HepG2 (cell line): ENCODE measurements around the gene MAN2A2.

ENCODE experiments used
- ATF7 ChIP-seq, 2 experiments: fragments of 450-650 bp in 1 of 2; sonication (generic) in 1 of 2; formaldehyde crosslinking in 1 of 2; IDR thresholded peaks; 2 replicates each; pipeline versions ENCODE4 v1.4.0 to v1.6.1; 2016 to 2020; ENCODE audit warnings: antibody characterized with exemption in 1 of 2, mild to moderate bottlenecking in 1 of 2, missing genetic modification reagents in 1 of 2
- HCFC1 ChIP-seq: fragments of 150-350 bp; IDR thresholded peaks from 2 replicates; pipeline ENCODE4 v1.6.1; 2014; ENCODE audit warnings: low read depth, low read length
- ONECUT2 ChIP-seq: sonication (generic); formaldehyde crosslinking; IDR thresholded peaks from 2 replicates; pipeline ENCODE4 v1.4.0; 2020; ENCODE audit warnings: missing genetic modification reagents
- SRF ChIP-seq: IDR thresholded peaks from 2 replicates; pipeline ENCODE4 v1.6.1; 2011; ENCODE audit warnings: mild to moderate bottlenecking, low read depth, low read length, moderate library complexity
- ZBTB1 ChIP-seq: sonication (generic); formaldehyde crosslinking; IDR thresholded peaks from 2 replicates; pipeline ENCODE4 v1.4.0; 2020; ENCODE audit warnings: missing genetic modification reagents, borderline replicate concordance
- ZKSCAN5 ChIP-seq: sonication (generic); formaldehyde crosslinking; IDR thresholded peaks from 2 replicates; pipeline ENCODE4 v1.5.1; 2020; ENCODE audit warnings: mild to moderate bottlenecking, missing genetic modification reagents
- TF ChIP-seq, protein P1 (sequence below): sonication (generic); formaldehyde crosslinking; conservative IDR thresholded peaks from 2 replicates; pipeline ENCODE4 v1.4.0; 2020; ENCODE audit warnings: missing genetic modification reagents
- TF ChIP-seq, protein P2 (sequence below): IDR thresholded peaks from 2 replicates; pipeline ENCODE4 v1.6.1; 2016; ENCODE audit warnings: missing compliant biosample characterization, missing genetic modification reagents, borderline replicate concordance
- TF ChIP-seq, protein P3 (sequence below): IDR thresholded peaks from 2 replicates; pipeline ENCODE4 v1.6.1; 2012; ENCODE audit warnings: low read depth, low read length, improper control_type of control experiment

DNA sequence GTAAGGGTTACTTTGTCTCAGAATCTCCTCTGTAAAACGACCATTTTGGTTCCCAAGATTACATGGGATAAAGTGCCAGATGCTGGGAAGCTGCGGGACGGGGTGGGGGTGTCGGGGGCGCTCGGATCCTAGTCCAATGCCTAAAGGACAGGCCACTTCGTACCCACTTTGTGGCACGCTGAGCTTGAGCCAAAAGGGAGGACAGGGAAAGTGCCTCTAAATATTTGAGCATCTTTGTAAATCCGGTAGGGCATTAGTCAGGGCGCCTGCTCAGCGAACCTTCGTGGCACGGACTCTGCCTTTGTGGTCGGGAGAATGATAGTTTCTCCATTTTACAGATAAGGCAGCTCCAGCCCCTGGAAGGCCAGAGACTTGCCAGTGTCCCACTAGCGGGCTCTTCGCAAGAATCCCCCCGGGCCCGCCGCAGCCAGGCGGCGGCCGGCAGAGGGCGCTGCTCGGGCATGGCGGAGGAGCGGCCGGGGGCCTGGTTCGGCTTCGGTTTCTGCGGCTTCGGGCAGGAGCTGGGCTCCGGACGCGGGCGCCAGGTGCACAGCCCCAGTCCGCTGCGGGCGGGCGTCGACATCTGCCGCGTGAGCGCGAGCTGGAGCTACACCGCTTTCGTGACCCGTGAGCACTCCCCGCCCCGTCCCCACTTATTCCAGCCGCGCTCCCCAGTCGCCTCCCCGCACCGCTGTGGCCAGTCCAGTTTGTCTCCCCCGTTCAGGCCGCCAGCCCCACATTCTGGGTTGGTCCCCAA, 53.4 kb downstream of the MAN2A2 start:
- TF ChIP-seq SRF (no peak), HCFC1 (no peak), ATF7 (IDR thresholded peaks at IDR 0.05) (no peak), ATF7 (CRISPR knock-in tag; IDR thresholded peaks at IDR 0.05) (no peak), ONECUT2 (CRISPR knock-in tag) (no peak), ZKSCAN5 (CRISPR knock-in tag) (no peak), ZBTB1 (CRISPR knock-in tag) (no peak)
- TF ChIP-seq, protein P1, sequence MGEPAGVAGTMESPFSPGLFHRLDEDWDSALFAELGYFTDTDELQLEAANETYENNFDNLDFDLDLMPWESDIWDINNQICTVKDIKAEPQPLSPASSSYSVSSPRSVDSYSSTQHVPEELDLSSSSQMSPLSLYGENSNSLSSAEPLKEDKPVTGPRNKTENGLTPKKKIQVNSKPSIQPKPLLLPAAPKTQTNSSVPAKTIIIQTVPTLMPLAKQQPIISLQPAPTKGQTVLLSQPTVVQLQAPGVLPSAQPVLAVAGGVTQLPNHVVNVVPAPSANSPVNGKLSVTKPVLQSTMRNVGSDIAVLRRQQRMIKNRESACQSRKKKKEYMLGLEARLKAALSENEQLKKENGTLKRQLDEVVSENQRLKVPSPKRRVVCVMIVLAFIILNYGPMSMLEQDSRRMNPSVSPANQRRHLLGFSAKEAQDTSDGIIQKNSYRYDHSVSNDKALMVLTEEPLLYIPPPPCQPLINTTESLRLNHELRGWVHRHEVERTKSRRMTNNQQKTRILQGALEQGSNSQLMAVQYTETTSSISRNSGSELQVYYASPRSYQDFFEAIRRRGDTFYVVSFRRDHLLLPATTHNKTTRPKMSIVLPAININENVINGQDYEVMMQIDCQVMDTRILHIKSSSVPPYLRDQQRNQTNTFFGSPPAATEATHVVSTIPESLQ (CRISPR knock-in tag), result no peak
- TF ChIP-seq, protein P2, sequence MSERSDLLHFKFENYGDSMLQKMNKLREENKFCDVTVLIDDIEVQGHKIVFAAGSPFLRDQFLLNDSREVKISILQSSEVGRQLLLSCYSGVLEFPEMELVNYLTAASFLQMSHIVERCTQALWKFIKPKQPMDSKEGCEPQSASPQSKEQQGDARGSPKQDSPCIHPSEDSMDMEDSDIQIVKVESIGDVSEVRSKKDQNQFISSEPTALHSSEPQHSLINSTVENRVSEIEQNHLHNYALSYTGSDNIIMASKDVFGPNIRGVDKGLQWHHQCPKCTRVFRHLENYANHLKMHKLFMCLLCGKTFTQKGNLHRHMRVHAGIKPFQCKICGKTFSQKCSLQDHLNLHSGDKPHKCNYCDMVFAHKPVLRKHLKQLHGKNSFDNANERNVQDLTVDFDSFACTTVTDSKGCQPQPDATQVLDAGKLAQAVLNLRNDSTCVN (CRISPR knock-in tag), result no peak
- TF ChIP-seq, protein P3, sequence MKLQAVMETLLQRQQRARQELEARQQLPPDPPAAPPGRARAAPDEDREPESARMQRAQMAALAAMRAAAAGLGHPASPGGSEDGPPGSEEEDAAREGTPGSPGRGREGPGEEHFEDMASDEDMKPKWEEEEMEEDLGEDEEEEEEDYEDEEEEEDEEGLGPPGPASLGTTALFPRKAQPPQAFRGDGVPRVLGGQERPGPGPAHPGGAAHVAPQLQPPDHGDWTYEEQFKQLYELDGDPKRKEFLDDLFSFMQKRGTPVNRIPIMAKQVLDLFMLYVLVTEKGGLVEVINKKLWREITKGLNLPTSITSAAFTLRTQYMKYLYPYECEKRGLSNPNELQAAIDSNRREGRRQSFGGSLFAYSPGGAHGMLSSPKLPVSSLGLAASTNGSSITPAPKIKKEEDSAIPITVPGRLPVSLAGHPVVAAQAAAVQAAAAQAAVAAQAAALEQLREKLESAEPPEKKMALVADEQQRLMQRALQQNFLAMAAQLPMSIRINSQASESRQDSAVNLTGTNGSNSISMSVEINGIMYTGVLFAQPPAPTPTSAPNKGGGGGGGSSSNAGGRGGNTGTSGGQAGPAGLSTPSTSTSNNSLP, result no peak
